ENCODE results near the gene SDHAF3.
A peak's percentile ranks its signal among the peaks of the same experiment; 100 is the strongest.
"Not testable (repeated sequence)": the region's sequence is repeated elsewhere in the genome, so short reads cannot be mapped to it uniquely, and the experiment has no call there.

Gene SDHAF3
- long read RNA-seq, donor 1, transcript SDHAF3-202 (2 exons, 2,060 nt): major isoform, 58 of 70 reads
- long read RNA-seq, donor 1, partial matches to known transcripts: 0 of 70 reads
- long read RNA-seq, donor 1, other reads (novel, unspliced or antisense): 10 of 70 reads
- long read RNA-seq, donor 2, transcript SDHAF3-202 (2 exons, 2,060 nt): major isoform, 25 of 32 reads
- long read RNA-seq, donor 2, partial matches to known transcripts: 7 of 32 reads
- long read RNA-seq, donor 2, other reads (novel, unspliced or antisense): 0 of 32 reads
- long read RNA-seq, donor 3, transcript SDHAF3-202 (2 exons, 2,060 nt): major isoform, 16 of 16 reads
- long read RNA-seq, donor 3, partial matches to known transcripts: 0 of 16 reads
- long read RNA-seq, donor 3, other reads (novel, unspliced or antisense): 0 of 16 reads
- long read RNA-seq, donor 4, transcript SDHAF3-202 (2 exons, 2,060 nt): major isoform, 25 of 30 reads
- long read RNA-seq, donor 4, partial matches to known transcripts: 0 of 30 reads
- long read RNA-seq, donor 4, other reads (novel, unspliced or antisense): 5 of 30 reads
- long read RNA-seq, donor 5, transcript SDHAF3-202 (2 exons, 2,060 nt): major isoform, 31 of 39 reads
- long read RNA-seq, donor 5, partial matches to known transcripts: 0 of 39 reads
- long read RNA-seq, donor 5, other reads (novel, unspliced or antisense): 8 of 39 reads
- long read RNA-seq, donor 6, transcript SDHAF3-202 (2 exons, 2,060 nt): major isoform, 29 of 40 reads
- long read RNA-seq, donor 6, partial matches to known transcripts: 8 of 40 reads
- long read RNA-seq, donor 6, other reads (novel, unspliced or antisense): 0 of 40 reads
- long read RNA-seq, donor 7, transcript SDHAF3-202 (2 exons, 2,060 nt): major isoform, 46 of 56 reads
- long read RNA-seq, donor 7, partial matches to known transcripts: 10 of 56 reads
- long read RNA-seq, donor 7, other reads (novel, unspliced or antisense): 0 of 56 reads
- long read RNA-seq, donor 8, transcript SDHAF3-202 (2 exons, 2,060 nt): major isoform, 40 of 40 reads
- long read RNA-seq, donor 8, partial matches to known transcripts: 0 of 40 reads
- long read RNA-seq, donor 8, other reads (novel, unspliced or antisense): 0 of 40 reads

DNA sequence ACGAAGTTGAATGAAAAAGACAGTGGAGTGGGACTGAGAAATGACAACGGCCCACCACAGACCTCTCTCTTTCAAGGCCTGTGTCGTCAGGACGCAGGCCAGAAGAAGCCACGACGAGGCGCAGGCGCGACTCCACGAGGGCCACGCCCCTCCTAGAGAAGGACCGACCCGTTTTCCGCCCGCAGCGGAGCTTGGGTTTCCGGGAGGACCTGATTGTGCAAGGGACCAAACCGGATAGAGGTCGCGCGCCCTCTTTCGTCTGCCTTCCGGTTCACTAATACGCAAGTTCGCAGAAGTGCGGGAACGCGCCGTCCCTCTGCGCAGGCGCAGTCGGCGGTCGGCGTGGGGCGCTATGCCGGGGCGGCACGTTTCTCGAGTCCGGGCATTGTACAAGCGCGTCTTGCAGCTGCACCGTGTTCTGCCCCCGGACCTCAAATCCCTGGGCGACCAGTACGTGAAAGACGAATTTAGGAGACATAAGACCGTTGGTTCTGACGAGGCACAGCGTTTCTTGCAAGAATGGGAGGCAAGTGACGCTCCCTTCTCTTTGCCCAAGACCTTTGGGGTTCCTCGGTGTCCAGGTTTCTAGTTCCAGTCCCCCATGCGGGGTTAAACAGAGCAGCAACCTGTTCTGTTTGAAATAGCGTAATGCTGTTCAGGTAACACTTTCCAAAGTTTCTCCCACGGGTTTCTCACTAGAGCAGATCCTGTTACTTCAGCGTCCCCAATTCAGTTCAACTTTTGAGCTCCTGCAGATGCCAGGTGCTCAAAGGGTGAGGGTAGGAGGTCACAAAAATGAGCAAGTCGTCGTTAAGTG lies at the start of gene SDHAF3:
Gene SDHAF3, plus strand, starts transcription at position 327 of the 817 bp plus-strand sequence. Its CDS starts 26 bp downstream, at position 353.
- DNase-seq: peak; percentile 92

DNA sequence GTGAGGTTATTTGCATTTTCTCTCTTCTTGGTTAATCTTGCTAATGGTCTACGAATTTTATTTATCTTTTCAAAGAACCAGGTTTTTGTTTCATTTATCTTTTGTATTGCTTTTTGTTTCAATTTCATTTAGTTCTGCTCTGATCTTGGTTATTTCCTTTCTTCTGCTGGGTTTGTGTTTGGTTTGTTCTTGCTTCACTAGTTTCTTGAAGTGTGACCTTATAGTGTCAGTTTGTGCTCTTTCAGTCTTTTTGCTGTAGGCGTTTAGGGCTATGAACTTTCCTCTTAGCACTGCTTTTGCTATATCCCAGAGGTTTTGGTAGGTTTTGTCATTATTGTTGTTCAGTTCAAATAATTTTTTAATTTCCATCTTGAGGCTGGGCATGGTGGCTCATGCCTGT lies 45.5 kb upstream of the SDHAF3 start:
- not testable (repeated sequence) for DNase-seq

DNA sequence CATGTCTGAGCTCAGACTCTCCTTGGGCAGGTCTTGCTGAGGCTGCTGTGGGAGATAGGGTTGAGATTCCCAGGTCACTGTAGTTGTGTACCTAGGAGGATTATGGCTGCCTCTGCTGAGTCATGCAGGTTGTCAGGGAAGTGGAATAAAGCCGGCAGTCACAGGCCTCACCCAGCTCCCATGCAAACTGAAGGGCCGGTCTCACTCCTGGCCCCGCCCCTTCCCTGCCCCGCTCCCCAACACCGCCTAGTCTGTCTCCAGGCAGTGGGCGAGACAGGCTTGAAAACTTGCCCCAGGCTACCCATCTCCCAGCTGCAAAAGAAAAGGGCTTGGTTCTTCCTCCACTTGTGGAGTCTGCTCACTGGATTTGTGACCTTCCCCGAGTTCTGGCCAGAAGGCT lies 41.6 kb upstream of the SDHAF3 start:
- DNase-seq: no peak

DNA sequence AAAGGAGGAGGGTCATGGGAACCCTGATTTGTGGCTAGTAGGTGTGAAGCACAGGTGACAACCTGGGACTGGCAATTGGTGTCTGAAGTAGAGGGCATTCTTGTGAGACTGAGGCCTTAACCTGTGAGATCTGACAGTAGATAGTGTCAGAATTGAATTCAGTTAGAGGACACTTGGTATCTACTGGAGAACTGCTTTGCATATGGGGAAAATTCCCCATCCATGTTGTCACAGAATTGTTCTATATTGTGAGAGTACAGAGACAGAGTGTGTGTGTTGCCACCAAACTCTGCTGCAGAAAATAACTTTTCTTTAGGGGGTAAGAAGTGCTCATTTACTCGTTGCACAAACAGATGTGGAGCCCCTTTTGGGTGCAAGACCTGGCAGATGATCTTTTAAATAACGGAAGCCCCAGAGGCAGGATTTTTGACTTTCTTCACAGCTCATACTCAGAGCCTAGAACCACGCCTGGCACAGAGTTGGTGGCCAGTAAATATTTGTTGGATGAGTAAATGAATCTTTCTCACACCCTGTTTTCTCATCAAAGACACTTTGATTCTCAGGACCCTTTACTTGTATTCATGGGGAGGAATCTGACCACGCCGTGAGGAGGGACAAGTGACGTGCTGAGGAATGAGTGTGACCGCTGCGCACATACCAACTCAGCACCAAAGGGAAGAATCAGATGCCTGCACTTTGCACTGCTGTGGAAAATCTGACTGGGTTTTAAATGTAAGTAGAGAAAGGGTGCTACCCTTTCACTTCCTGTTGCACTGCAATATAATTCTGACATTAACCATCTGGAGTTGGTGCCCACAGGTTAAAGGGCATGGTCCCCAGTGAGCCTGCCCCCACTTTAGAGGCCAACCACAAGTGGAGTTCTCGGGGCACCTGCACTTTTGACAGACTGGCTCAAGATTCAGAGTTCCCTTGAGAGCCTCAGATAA lies 39.2 kb upstream of the SDHAF3 start:
- no peak for DNase-seq

DNA sequence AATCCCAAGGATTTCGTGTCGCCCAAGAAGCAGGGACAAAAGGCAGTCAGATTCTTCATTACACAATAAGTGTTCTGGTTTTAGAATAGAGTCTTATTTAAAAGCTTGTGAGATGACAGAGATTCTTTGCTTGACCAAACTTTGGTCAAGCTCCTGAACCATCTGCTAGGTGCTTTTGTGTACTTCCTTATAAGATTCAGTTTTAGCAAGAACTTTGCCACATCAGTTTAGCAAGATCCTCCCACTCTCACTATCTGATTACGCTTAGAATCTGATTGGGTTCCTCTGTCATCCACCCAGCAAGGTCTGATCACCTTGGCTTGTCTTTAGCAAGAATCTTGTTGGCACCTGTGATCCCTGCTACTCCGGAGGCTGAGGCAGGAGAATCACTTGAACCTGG lies 38.2 kb upstream of the SDHAF3 start:
- DNase-seq: no peak

DNA sequence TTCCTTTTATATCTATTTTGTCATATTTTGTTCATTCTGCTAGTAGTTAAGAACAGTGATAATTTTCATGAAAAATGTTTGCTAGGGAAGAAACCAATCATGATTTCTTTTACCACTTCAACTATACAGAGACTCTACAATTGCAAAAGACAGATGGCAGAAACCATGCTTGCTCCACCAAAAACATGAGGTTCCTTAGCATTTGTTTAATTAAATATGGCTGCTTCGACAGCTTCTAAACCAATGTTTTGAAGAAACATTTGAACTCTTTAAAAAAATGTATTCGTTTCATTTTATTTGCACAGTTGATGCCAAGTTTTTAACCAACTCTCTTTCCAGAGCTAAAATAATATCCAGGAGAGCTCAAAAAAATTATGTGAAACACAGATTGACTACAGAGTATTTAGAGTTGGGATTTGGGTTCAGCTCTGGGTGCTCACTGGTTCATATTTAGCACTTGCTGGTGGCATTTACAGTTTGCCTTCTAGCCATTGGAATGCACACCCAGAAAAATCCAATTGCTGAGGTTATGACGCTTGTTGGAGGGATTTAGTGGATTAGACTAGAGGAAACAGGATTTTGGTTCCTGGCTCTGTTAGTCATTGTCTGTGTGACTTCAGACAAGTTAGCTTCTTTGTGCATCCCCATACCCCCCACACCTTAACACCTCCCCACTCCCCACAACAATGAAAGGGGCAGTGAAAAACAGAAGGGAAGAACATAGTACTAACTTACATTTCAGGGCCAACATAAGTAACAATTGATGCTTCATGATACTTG lies 35.8 kb upstream of the SDHAF3 start:
- DNase-seq: no peak

DNA sequence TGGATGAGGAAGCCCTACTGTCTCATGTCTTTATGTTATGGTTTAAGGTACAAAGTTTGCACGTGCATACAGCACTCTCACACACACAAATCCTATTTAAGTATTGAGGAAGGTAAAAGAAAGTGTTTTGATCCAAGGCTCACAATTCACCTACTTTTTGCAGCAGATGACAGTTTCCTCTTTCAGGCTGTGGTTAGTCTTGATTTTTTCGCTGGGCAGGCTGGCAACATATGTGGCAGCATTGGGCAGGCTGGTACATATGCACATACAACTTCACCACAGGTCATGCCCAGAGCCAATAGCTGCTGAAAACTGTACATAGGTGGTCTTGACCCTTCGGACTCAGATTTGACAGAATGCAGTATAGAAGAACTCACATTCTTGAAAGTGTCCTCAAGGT lies 29.1 kb upstream of the SDHAF3 start:
- no peak for DNase-seq

DNA sequence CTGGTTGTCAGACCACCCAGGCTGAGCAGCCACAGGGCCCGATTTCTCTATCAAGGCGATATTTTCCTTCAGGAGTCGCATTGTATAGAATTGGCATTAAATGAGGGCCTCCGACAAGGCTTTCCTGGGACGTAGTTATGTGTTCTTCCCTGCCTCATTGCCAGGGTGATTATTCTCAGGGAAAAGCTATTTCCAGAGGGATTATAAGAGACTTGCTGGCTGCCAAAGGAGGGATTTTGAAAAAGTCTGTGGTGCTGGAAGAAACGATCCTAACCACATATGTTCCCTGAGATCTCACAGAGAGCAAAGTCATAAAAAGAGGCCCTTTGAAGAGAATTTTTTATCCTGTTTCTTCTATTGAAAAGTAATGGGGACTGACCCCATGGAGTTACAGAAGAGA lies 27.7 kb upstream of the SDHAF3 start:
- no peak for DNase-seq

DNA sequence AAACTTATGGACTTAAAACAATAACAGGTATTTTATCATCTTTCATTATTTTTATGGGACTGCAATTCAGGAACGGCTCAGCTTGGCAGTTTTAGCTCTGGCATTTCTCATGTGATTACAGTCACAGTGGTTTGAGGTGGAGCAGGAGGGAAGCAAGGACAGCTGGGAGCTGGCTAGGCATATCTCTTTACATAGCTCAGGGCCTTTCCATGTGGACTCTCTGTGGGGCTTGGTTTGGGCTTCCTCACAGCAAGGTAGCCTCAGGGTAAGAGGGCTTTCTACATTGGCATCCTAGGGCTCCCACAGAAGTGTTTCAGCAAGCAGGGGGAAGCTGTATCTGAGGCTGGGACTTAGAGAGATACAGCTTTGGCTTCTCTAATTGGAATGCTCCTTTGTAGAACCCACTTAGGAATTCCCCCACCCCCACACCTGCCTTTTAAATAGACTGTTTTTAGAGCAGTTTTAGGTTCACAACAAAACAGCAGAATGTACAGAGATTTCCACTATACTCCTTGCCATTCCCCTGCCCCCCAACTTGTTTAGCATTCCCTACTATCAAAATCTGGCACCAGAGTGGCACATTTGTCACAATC lies 26.6 kb upstream of the SDHAF3 start:
- no peak for DNase-seq

DNA sequence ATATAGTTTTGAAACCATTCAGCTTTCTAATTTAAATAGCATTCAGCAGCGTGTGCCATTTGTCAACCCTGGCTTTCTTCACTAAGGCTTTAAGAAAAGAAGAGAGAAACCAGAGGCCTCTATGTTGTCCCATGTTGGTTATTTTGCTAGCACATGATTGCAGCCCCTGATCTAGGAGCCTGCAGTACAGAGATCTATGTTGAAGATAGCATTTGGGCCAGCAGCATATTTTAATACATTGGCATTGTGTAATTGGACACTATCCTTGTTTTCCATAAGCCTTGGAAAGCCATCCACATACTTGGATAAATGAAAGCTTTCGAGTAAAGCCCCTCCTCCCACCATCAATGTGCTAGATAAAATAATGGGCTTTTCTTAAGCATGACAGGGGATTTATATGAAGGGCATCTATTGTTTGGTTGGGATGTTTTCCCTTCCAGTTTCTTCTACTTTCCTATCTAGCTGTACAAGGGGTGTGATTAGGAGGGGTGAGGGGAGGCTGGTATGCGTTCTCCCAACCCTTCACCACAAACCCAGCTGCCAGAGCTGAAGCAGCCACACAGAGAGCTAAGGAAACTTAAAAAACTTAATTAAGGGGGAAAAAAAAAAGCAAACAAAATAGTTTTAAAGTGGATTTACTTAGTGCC lies 23.1 kb upstream of the SDHAF3 start:
- no peak for DNase-seq

DNA sequence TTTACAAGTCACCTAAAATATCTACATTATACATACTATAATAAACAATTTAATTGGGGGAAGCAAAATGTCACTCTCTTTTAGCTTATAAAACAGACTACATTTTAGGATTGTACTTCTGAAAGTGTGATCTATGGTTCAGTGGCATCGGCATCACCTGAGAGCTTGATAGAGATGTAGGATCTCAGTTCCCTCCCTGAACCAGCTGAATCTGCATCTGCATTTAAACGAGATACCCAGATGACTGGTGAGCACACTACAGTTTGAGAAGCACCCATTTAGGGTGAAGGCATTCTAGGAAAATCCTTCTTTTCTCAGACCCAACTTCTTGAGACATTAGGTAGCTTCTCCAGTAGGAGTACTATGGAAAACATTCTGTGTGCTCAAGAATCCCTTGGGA lies 21.5 kb upstream of the SDHAF3 start:
- DNase-seq: no peak

DNA sequence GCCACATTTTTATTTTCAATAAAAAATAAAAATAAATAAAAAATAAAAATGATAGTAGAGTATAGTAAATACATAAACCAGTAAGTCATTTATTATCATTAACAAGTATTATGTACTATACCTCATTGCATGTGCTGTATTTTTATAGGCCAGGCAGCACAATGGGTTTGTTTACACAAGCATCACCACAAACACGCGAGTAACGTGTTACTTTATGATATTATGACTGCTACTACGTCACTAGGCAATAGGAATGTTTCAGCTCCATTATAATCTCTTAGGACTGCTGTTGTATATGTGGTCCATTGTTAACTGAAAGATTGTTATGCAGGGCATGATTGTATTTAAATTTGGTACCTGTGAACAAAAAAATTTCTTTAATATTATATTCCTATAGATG lies 20.8 kb upstream of the SDHAF3 start:
- DNase-seq: no peak

DNA sequence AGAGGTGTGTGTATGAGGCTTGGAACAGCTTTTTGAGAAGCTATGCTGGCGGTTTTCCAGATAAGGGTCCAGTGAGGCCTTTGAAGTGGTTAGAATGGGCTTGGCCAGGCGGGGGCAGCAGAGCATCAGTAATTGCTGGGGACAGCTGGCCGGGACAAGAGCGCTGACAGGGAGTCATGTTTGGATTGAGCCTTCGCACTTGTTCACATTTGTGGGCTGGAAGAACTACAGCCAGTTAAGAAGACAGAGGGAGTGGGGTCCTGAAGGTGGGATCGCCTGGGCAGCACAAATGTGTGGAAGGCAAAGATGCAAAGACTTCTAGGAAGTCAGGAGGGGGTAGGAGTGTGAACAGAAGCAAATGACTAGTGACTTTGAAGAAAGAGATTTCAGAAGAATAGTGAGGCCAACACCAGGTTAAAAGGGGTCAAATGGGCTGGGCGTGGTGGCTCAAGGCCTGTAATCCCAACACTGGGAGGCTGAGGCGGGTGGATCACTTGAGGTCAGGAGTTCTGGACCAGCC lies 12.7 kb upstream of the SDHAF3 start:
- peak; percentile 47 for DNase-seq

DNA sequence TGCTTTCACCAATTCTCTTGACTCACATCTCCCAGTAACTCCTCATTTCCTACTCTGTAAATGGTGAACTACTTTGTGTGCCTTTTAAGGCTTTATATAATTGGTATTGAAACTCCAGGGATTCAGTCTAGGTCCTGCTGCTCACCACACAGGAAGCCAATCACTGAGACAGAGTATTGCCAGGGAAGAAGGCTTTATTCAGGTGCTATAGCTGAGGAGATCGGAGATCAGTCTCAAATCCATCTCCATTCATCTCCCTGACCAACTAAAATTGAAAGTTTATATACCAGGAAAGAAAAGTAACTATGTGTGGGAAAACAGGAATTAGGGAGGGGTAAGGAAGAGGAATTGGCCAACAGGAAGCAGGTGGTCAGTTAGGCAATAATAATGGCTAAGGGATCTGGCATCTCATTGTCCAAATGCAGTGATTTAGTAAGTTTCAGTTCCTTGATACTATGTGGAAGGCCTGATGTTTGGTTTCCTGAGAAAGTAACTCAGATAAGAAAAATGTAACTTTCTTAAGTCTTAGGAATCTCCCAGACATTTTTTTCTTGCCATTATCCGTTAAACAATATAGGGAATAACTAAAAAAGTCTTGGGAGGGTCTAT lies 10.2 kb upstream of the SDHAF3 start:
- no peak for DNase-seq

DNA sequence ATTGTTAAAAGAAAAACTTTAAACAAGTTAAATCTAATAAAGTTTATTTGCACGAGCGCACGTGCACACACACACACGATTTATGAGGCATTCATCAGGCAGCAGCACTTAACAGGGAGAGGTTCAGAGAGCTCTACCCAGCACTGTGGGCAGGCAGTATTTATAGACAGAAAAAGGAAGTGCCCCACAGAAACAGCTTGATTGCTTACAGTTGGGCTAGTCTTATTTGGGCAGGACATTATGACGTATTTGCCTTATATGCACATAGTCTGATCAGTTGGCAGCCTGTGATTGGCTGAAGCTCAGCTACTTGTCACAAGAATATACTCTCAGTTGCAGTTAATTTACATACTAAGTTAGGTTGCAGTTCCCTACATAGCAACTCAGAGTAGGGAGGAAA lies 1.2 kb upstream of the SDHAF3 start:
- peak; percentile 13 for DNase-seq

DNA sequence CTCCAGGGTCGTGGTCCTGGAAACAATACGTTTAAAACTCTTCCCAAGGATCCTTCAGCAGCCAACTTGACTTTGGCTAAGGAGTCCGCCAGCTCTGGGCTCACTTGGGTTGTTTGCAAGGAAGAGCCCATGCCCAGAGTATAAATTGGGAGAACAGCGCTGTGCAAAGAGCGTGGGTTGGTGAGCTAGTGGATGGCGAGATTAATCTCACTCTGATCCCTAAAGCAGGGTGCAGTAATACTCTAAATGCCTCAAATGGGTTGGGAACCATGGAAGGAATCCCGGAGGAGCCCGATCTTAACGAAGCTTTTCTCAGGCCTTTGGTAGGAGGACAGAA lies 495 bp upstream of the SDHAF3 start:
- no peak for DNase-seq

DNA sequence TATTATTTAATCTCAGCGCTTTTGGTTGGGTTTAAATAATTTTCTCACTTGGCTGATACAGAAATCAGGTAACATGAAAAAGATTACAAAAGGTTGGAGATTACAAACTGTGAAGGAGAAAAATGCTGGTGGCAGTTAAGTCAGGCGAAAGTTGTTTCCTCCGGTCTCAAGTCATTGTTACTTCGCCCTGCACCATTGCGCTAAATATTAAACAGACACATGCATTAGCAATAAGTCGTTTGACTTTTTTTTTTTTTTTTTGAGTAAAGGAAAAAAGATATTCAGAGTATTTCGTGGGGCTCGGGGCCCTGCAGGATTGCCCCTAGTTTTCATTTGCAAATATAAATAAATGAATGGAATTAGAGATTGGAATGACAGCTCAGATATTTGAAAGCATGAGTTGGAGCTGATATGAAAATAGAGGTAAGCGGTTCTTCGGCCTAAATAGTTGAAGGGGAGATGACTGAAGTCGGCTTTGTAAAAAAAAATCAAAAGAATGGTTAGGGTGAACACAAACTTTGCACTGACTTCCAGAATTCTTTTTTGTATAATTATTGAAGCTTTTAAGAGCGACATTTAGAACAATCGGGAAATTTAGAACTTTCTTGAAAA lies 914 bp downstream of the SDHAF3 start:
- DNase-seq: peak; percentile 15

DNA sequence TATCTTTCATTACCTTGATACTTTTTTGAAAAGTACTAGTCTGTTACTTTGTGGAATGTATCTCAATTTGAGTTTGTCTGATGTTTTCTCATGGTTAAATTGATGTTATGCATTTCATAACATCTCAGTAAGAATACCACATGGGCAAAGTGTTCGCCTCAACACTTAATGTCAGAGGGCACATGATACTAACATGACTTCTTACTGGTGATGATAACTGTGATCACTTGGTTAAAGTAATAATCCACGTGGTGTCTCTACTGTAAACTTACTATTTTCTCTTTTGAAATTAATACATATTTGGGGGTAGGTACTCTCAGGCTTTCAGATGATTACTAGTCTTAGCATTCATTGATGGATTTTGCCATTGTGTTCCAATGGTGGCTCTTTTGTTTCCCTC lies 2.2 kb downstream of the SDHAF3 start:
- no peak for DNase-seq
